GM23338 (cell line): Measurements from ENCODE around the gene CACNB2. TPM values are rescaled to one million over a fixed set of nuclear protein-coding genes. Genes with fewer than 3 reads are reported as not detected.

ENCODE experiments used
- ATAC-seq: fragments of 200-7000 bp; cut with Tn5 transposase; 3 replicates; pipeline ENCODE4 v1.9.1; 2020
- DNase-seq: peaks from one replicate; pipeline ENCODE4 v3.0.0-alpha.2; 2015; ENCODE audit warnings: low spot score
- H2AFZ ChIP-seq: fragments of 200-600 bp; sonication (generic); 2 replicates; pipeline ENCODE4 v1.8.0; 2016; ENCODE audit warnings: antibody characterized with exemption, mild to moderate bottlenecking, moderate library complexity
- H3F3A ChIP-seq: fragments of 200-600 bp; sonication (generic); replicated peaks from 2 replicates; pipeline ENCODE4 v1.8.0; 2017; ENCODE audit warnings: antibody characterized with exemption, mixed run types, low read depth
- H3K27ac ChIP-seq: fragments of 200-600 bp; sonication (generic); 2 replicates; pipeline ENCODE4 v1.6.1; 2016; ENCODE audit warnings: low read depth
- H3K27me3 ChIP-seq: fragments of 200-600 bp; sonication (generic); 2 replicates; pipeline ENCODE4 v1.8.0; 2016; ENCODE audit warnings: mild to moderate bottlenecking, mixed run types, moderate library complexity; ENCODE audit not compliant: insufficient read depth
- H3K36me3 ChIP-seq: fragments of 200-600 bp; sonication (generic); 2 replicates; pipeline ENCODE4 v1.8.0; 2016; ENCODE audit warnings: mild to moderate bottlenecking; ENCODE audit not compliant: insufficient read depth
- H3K4me1 ChIP-seq: fragments of 200-600 bp; sonication (generic); 2 replicates; pipeline ENCODE4 v1.8.0; 2016; ENCODE audit warnings: mild to moderate bottlenecking, moderate library complexity; ENCODE audit not compliant: insufficient read depth
- H3K4me2 ChIP-seq: fragments of 200-600 bp; sonication (generic); 2 replicates; pipeline ENCODE4 v1.7.1; 2017; ENCODE audit warnings: mixed run types
- H3K4me3 ChIP-seq: fragments of 200-600 bp; sonication (generic); 2 replicates; pipeline ENCODE4 v1.6.1; 2016; ENCODE audit warnings: mixed run types
- H3K79me2 ChIP-seq: fragments of 200-600 bp; sonication (generic); replicated peaks from 2 replicates; pipeline ENCODE4 v1.8.0; 2017; ENCODE audit warnings: mild to moderate bottlenecking; ENCODE audit not compliant: insufficient read depth
- H3K9me2 ChIP-seq: fragments of 200-600 bp; sonication (generic); 2 replicates; pipeline ENCODE4 v1.8.0; 2017; ENCODE audit not compliant: insufficient read depth
- H4K20me1 ChIP-seq: fragments of 200-600 bp; sonication (generic); replicated peaks from 2 replicates; pipeline ENCODE4 v1.8.0; 2017; ENCODE audit warnings: mild to moderate bottlenecking; ENCODE audit not compliant: insufficient read depth
- H3K27ac Mint-ChIP-seq: 2 replicates; pipeline ENCODE4 v1.8.0; 2020; ENCODE audit warnings: inconsistent platforms, mild to moderate bottlenecking, moderate library complexity, mixed read lengths
- H3K27me3 Mint-ChIP-seq: 3 replicates; pipeline ENCODE4 v1.8.0; 2022; ENCODE audit warnings: low read depth, mild to moderate bottlenecking, moderate library complexity, mixed read lengths, inconsistent platforms; ENCODE audit not compliant: insufficient read depth, poor library complexity
- H3K36me3 Mint-ChIP-seq: 3 replicates; pipeline ENCODE4 v1.8.0; 2021; ENCODE audit warnings: low read depth, mild to moderate bottlenecking, inconsistent platforms, moderate library complexity, mixed read lengths
- H3K4me1 Mint-ChIP-seq: 3 replicates; pipeline ENCODE4 v1.8.0; 2020; ENCODE audit warnings: mild to moderate bottlenecking, inconsistent platforms, mixed read lengths
- H3K4me3 Mint-ChIP-seq: 3 replicates; pipeline ENCODE4 v1.8.0; 2021; ENCODE audit warnings: moderate library complexity, mild to moderate bottlenecking, inconsistent platforms, mixed read lengths
- H3K9me3 Mint-ChIP-seq: 3 replicates; pipeline ENCODE4 v1.8.0; 2020; ENCODE audit warnings: moderate library complexity, mild to moderate bottlenecking, inconsistent platforms, mixed read lengths
- CREB1 ChIP-seq: fragments of 250-450 bp; sonication (Bioruptor Pico); IDR thresholded peaks from 2 replicates; pipeline ENCODE4 v1.5.0; 2020; ENCODE audit warnings: low read depth, mild to moderate bottlenecking, moderate library complexity
- CTCF ChIP-seq, 2 experiments: fragments of 200-600 bp in 1 of 2; sonication (generic) in 1 of 2; conservative IDR thresholded peaks; 2 replicates each; pipeline versions ENCODE4 v1.5.1 to v1.6.1; 2016 to 2017; ENCODE audit warnings: antibody characterized with exemption in 2 of 2, low read depth in 2 of 2, mild to moderate bottlenecking in 2 of 2, moderate library complexity in 1 of 2
- ETS1 ChIP-seq: IDR thresholded peaks from 2 replicates; pipeline ENCODE4 v1.6.1; 2016; ENCODE audit warnings: antibody characterized with exemption
- EZH2 ChIP-seq: fragments of 200-600 bp; sonication (generic); IDR thresholded peaks from one replicate; pipeline ENCODE4 v1.8.0; 2017; ENCODE audit warnings: antibody characterized with exemption, mild to moderate bottlenecking, low read depth; ENCODE audit not compliant: unreplicated experiment
- EZH2phosphoT487 ChIP-seq: fragments of 200-600 bp; sonication (generic); IDR thresholded peaks from one replicate; pipeline ENCODE4 v1.8.1; 2018; ENCODE audit warnings: antibody characterized with exemption; ENCODE audit not compliant: unreplicated experiment
- JUNB ChIP-seq: IDR thresholded peaks from one replicate; pipeline ENCODE4 v1.6.1; 2016; ENCODE audit warnings: antibody characterized with exemption; ENCODE audit not compliant: unreplicated experiment
- NANOG ChIP-seq: IDR thresholded peaks from 2 replicates; pipeline ENCODE4 v1.6.1; 2016; ENCODE audit warnings: antibody characterized with exemption, borderline replicate concordance
- POLR2AphosphoS5 ChIP-seq: IDR thresholded peaks from 2 replicates; pipeline ENCODE4 v1.6.1; 2016; ENCODE audit warnings: antibody characterized with exemption, low read depth
- REST ChIP-seq: IDR thresholded peaks from one replicate; pipeline ENCODE4 v1.6.1; 2018; ENCODE audit warnings: antibody characterized with exemption; ENCODE audit not compliant: unreplicated experiment
- STAT1 ChIP-seq: IDR thresholded peaks from one replicate; pipeline ENCODE4 v1.6.1; 2016; ENCODE audit warnings: antibody characterized with exemption; ENCODE audit not compliant: unreplicated experiment
- ZNF114 ChIP-seq: fragments of 250-450 bp; sonication (Bioruptor Pico); IDR thresholded peaks from 2 replicates; pipeline ENCODE4 v1.5.0; 2020; ENCODE audit warnings: mild to moderate bottlenecking, moderate library complexity
- ZNF331 ChIP-seq: fragments of 250-450 bp; sonication (Bioruptor Pico); IDR thresholded peaks from 2 replicates; pipeline ENCODE4 v1.5.0; 2020; ENCODE audit warnings: low read depth, mild to moderate bottlenecking, moderate library complexity
- polyA plus RNA-seq: library from polyadenylated mRNA; unstranded; fragments of >200 nt; fragmentation: Nextera tagmentation; extraction: Ambion mirVana; gene quantifications from 2 replicates; pipeline ENCODE4 v1.2.1, GENCODE V29; 2016
- total RNA-seq: library from RNA; depleted of rRNA; stranded (reverse); fragments of >200 nt; shearing (Covaris generic); gene quantifications from 2 replicates; pipeline ENCODE4 v1.2.3, GENCODE V29; 2014
- TF ChIP-seq, protein P1 (sequence below): fragments of 250-450 bp; sonication (Bioruptor Pico); IDR thresholded peaks from 2 replicates; pipeline ENCODE4 v1.5.0; 2020; ENCODE audit warnings: mild to moderate bottlenecking, moderate library complexity

The CACNB2 gene
- total and polyA plus RNA-seq, 2 experiments from 2014 or later: 5.0 to 5.9 TPM

- Mint-ChIP-seq H3K4me3 (no peak overlapping the region), H3K27ac (no peak overlapping the region), H3K36me3 (no peaks in the 10 kb centered on the region), H3K27me3 (no peaks in the 10 kb centered on the region), H3K9me3 (no peaks in the 10 kb centered on the region), H3K4me1 (no peaks in the 10 kb centered on the region)
- no peaks in the 10 kb centered on the region for H3K27me3 ChIP-seq
- no peaks in the 10 kb centered on the region for H4K20me1 ChIP-seq
- DNase-seq (no peak), ATAC-seq (no peak)
- H3K4me3 ChIP-seq: no peak overlapping the region
- H3K36me3 ChIP-seq: no peaks in the 10 kb centered on the region
- no peaks in the 10 kb centered on the region for H3K4me1 ChIP-seq
- H3K79me2 ChIP-seq: no peaks in the 10 kb centered on the region
- TF ChIP-seq, protein P1, sequence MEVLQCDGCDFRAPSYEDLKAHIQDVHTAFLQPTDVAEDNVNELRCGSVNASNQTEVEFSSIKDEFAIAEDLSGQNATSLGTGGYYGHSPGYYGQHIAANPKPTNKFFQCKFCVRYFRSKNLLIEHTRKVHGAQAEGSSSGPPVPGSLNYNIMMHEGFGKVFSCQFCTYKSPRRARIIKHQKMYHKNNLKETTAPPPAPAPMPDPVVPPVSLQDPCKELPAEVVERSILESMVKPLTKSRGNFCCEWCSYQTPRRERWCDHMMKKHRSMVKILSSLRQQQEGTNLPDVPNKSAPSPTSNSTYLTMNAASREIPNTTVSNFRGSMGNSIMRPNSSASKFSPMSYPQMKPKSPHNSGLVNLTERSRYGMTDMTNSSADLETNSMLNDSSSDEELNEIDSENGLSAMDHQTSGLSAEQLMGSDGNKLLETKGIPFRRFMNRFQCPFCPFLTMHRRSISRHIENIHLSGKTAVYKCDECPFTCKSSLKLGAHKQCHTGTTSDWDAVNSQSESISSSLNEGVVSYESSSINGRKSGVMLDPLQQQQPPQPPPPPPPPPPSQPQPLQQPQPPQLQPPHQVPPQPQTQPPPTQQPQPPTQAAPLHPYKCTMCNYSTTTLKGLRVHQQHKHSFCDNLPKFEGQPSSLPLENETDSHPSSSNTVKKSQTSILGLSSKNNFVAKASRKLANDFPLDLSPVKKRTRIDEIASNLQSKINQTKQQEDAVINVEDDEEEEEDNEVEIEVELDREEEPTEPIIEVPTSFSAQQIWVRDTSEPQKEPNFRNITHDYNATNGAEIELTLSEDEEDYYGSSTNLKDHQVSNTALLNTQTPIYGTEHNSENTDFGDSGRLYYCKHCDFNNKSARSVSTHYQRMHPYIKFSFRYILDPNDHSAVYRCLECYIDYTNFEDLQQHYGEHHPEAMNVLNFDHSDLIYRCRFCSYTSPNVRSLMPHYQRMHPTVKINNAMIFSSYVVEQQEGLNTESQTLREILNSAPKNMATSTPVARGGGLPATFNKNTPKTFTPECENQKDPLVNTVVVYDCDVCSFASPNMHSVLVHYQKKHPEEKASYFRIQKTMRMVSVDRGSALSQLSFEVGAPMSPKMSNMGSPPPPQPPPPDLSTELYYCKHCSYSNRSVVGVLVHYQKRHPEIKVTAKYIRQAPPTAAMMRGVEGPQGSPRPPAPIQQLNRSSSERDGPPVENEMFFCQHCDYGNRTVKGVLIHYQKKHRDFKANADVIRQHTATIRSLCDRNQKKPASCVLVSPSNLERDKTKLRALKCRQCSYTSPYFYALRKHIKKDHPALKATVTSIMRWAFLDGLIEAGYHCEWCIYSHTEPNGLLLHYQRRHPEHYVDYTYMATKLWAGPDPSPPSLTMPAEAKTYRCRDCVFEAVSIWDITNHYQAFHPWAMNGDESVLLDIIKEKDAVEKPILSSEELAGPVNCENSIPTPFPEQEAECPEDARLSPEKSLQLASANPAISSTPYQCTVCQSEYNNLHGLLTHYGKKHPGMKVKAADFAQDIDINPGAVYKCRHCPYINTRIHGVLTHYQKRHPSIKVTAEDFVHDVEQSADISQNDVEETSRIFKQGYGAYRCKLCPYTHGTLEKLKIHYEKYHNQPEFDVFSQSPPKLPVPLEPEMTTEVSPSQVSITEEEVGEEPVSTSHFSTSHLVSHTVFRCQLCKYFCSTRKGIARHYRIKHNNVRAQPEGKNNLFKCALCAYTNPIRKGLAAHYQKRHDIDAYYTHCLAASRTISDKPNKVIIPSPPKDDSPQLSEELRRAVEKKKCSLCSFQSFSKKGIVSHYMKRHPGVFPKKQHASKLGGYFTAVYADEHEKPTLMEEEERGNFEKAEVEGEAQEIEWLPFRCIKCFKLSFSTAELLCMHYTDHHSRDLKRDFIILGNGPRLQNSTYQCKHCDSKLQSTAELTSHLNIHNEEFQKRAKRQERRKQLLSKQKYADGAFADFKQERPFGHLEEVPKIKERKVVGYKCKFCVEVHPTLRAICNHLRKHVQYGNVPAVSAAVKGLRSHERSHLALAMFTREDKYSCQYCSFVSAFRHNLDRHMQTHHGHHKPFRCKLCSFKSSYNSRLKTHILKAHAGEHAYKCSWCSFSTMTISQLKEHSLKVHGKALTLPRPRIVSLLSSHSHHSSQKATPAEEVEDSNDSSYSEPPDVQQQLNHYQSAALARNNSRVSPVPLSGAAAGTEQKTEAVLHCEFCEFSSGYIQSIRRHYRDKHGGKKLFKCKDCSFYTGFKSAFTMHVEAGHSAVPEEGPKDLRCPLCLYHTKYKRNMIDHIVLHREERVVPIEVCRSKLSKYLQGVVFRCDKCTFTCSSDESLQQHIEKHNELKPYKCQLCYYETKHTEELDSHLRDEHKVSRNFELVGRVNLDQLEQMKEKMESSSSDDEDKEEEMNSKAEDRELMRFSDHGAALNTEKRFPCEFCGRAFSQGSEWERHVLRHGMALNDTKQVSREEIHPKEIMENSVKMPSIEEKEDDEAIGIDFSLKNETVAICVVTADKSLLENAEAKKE: no peak
- TF ChIP-seq ZNF331 (CRISPR knock-in tag) (no peak), EZH2phosphoT487 (no peak), EZH2 (no peak), ZNF114 (CRISPR knock-in tag) (no peak), ETS1 (no peak), STAT1 (no peak), CTCF (conservative IDR thresholded peaks at IDR 0.05; ENCODE audit: low read depth in 2 of 2) (no peak), NANOG (no peak), CREB1 (CRISPR knock-in tag) (no peak), POLR2AphosphoS5 (no peak), JUNB (no peak), REST (no peak)
- no peak overlapping the region for H3K4me2 ChIP-seq
- no peak overlapping the region for H2AFZ ChIP-seq
- no peaks in the 10 kb centered on the region for H3F3A ChIP-seq
- peaks cover 4% of the 10 kb centered on the region; the same call in 1 of the 2 replicates for H3K9me2 ChIP-seq
- no peak overlapping the region for H3K27ac ChIP-seq
These were observed 26.3 kb upstream of the CACNB2 start for GRCh38 chr10:18113881-18114280.
